HG03432 (cell line): ENCODE results near the gene RBM33.
A peak's percentile ranks its signal among the peaks of the same experiment; 100 is the strongest.

Source experiments
- ATAC-seq: cut with Tn5 transposase; IDR thresholded peaks from one replicate; pipeline ENCODE4 v1.9.1; 2021; ENCODE audit warnings: mild to moderate bottlenecking, moderate library complexity; ENCODE audit not compliant: unreplicated experiment

RBM33 gene

DNA sequence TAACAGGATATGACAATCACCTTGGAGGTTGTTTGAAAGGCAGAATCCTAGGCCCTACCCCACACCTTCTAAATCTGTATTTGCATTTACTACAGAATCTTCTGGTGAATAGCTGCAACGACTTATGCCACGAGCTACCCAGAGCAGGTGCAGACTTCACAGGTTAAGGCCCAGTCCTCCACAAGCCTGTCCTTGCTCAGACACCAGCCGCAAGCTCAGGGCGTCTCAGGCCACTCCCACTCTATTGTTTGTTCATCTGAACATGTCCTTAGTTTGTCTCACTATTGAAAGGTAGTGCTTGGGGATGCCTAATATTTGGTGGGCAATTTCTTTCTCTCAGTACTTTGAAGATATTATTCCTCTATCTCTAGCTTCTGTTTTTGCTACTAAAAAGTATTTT is 18.9 kb upstream of the RBM33 start:
- ATAC-seq, result no peak

GRCh38 chr7:155629171-155629570 is 15.3 kb upstream of the RBM33 start:
- ATAC-seq, result no peak

DNA sequence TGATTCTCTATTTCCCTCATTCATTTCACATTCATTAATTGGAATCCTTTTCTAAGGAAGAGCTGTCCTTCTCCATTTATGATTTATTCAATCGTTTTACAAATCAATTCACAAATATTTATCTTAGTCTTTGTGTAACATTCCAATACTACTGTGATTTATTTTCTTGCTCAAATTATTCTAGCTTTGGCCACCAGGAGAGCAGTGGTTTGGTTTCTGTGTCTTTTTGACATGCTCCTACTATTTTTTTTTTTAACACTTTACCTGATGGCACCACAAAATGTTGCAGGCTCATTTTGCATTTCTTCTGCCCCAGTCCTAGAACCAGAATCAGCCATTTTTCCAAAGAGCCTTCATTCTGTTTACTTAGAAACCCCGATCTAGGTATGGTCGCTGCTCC is 13.3 kb upstream of the RBM33 start:
- ATAC-seq, result no peak

DNA sequence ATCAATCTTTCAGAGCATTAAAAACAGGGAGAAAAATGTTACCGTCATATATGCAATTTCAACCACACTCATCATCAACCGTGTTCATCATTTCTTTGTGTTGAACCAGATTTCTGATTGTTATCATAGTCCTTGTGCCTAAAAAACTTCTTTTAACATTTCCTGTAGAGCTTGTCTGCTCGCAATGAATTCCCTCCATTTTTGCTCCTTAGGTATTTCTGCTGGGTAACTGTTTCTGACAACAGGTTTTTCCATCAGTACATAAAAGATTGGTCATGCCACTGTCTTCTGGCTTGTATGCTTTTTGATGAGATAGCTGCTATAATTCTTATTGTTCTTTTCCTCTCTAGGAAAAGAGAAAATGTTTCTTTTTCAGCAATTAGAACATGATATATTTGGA is 8.6 kb upstream of the RBM33 start:
- no peak for ATAC-seq

GRCh38 chr7:155637155-155637554 is 7.3 kb upstream of the RBM33 start:
- no peak for ATAC-seq

DNA sequence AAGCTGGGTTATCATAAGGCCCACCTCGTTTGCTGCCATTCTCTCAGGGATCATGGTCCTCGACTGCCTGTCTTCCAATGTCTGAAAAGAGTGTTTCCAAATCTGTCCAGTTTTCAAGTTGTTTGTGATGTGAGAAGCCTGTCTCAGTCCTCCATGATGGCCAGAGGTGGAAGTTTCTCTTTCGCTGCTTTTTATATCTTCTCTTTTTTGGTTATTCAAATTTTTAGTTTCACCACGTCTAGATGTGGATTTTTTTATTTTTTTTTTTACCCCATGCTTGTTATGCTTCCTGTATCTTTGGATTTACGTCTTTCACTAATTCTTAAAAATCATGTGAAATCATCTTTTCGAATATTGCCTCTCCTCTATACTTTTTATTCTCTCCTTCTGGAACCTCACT is 6.1 kb upstream of the RBM33 start:
- no peak for ATAC-seq

GRCh38 chr7:155639958-155640520 is 4.4 kb upstream of the RBM33 start:
- no peak for ATAC-seq

GRCh38 chr7:155640629-155641028 is 3.8 kb upstream of the RBM33 start:
- no peak for ATAC-seq

DNA sequence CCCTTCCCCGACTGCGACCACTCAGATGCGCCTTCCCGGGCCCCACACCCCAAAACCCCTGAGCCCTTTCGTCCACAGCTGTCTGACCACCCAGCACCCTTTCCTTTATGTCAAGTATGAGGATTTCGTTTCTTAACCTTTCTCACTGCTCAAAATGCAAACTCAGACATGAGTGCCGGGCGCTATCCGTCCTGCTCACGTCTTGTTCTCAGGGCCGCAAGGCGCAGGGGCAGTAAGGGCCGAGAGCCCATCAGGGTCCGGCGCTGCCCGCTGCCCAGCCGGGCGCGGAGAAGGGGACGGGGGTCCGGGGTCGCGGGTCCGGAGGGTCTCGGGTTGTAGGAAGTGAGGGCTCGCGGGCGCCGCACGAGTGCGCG is 670 bp upstream of the RBM33 start:
- no peak for ATAC-seq

DNA sequence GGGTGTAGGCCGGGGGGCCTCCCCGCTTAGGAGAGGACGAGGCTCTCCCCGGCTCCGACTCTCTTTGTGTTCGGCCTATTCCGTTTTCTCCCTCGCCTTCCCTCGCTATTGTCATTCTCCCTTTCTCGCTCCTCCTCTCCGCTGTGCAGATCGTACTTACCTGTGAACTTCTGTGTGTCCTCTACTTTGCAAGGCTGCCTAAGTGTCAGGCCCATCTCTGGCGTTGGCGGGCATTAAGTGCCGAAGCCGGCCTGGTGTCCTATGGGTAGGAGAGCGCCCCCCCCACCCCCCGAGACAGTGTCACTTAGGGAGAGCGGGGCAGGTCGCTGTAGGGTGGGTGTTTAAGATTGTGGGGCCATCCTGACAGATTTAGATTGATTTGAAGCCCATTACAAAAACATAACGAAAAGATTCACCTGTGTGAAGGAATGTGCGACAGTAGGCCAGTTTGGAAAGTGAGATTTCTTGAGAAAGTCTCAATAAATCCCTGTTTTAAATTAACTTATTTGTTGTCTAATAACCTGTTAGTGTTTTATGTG is 579 bp downstream of the RBM33 start:
- ATAC-seq, result peak; percentile 37

DNA sequence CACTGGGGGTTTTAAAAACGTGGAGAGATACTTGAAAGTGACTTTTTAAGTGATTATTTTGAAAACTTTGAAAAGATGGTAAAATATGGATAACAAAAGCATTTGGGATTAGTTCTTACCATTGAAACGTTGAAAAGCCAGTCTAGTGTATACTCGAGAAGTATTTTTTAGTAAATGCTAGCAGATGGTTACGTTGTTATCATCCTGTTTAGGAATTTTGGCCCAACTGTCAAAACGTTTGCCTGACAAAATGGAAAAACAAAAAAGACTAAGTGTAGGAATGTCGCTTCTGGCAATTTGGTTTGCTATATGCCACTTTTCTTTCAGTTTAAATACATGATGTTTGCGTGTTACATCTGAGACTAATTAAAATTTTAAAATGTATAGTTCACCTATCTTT is 1.2 kb downstream of the RBM33 start:
- ATAC-seq, result no peak

GRCh38 chr7:155646669-155647068 is 2.2 kb downstream of the RBM33 start:
- no peak for ATAC-seq

DNA sequence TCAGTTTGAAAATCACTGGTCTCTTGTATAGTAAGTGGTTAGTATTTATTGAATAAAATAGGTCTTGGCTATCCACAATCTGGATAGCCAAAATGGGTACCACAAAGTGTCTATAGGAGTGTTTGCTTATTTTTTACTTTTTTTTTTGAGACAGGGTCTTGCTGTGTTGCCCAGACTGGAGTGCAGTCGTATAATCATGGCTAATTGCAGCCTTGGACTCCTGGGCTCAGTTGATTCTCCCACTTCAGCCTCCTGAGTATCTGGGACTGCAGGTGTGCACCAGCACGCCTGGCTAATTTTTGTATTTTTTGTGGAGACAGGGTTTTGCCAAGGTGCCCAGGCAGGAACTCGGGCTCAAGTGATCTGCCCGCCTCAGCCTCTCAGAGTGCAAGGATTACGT is 2.8 kb downstream of the RBM33 start:
- ATAC-seq, result no peak

GRCh38 chr7:155647734-155648133 is 3.3 kb downstream of the RBM33 start:
- ATAC-seq, result no peak

DNA sequence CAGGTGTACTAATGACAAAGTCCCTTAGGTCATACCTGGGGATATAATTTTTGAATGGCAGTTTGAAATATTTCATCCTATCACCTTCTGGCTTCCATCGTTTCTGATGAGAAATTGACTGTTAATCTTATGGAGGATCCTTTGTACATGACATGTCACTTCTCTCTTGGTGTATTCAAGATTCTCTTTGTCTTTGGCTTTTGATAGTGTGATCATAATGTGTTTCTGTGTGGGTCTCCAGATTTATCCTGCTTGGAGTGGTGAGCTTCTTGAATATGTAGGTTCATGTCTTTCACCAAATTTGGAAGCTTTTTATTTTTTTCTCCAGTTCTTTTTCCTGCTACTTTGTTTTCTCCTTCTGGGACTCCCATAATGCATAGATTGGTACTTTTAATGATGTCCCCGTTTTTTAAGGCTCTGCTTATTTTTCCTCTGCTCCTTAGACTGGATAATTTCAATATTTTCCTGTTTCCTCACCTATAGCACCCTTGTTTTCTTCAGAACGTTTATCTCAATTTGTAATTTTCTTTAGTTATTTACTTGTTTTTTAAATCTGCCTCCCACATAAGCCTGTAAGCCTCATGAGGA is 4.4 kb downstream of the RBM33 start:
- no peak for ATAC-seq

DNA sequence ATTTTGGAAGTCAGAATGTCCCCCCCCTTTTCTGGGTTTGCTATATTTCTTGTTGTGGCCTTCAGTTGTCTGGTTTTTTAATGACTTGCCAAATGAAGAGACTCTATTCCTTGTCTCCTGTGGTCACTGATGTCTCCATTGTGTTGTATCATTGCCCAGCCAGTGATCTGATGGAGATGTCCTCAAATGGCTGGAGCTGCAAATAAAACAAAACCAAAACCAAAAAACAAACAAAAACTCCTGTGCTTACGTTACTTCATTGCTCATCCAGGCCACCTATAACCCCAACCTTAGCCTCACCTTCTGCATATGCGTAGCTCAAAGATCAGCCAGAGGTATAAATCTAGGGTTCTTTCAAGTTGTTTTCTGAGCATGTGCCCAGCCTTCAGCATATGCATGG is 5.1 kb downstream of the RBM33 start:
- no peak for ATAC-seq

- no peak for ATAC-seq
Observed at GRCh38 chr7:155652156-155653114, 8.0 kb downstream of the RBM33 start.

GRCh38 chr7:155653803-155654202 is 9.3 kb downstream of the RBM33 start:
- no peak for ATAC-seq

DNA sequence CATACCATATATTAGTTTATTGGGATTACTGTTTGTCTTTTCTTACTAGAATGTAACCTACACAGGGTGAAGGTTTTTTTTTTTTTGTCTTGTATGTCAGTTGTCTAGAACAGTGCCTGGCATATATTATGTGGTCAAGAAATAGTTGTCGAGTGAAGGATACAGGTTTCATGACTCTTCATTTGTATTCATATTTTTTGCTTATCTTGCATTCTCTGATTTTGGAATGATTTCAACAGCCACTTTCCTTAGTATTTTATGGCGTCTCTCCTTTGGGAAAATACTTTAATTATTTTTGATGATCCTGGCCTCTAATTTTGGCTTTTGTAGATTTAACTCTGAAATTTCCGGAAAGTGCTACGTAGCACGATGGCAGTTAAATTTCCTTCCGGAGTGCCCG is 12.4 kb downstream of the RBM33 start:
- no peak for ATAC-seq

DNA sequence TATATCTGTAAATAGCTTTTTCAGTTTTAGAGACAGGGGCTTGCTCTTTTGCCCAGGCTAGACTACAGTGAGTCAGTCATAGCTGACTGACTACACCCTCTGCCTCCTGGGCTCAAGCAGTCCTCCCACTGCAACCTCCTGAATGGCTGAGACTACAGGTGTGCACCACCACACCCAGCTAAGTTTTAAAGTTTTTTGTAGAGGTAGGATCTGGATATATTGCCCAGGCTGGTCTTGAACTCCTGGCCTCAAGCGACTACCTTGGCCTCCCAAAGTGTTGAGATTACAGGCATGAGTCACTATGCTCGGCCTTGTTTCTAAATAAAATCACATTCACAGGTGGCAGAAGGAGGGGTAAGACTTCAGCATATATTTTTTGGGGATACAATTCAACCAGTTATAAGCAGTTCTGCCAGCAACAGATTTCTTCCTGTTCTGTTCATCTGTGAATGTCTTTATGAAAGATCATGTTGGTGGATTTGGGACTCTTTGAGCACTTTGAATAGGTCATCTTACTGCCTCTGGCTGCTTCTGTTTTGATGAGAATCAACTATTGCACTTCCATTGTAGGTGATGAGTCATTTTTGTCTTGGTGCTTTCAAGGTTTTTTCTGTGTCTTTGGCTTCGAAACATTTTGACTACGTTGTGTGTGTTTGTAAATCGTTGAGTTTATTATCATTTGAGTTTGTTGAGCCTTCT is 15.7 kb downstream of the RBM33 start:
- peak; percentile 89 for ATAC-seq

- ATAC-seq, result peak; percentile 84
Observed at GRCh38 chr7:155660758-155661093, 16.3 kb downstream of the RBM33 start.
